Smooth muscle cell (in vitro differentiated cells): ENCODE data around the gene TNRC6C. TPM values are rescaled to one million over a fixed set of nuclear protein-coding genes. Genes with fewer than 3 reads are reported as not detected.
"Not testable (repeated sequence)": the region's sequence is repeated elsewhere in the genome, so short reads cannot be mapped to it uniquely, and the experiment has no call there.

Experiments used
- DNase-seq: peaks from one replicate; lab custom pipeline; 2025; ENCODE audit not compliant: unreplicated experiment; lab: John Stamatoyannopoulos, UW
- H2AFZ ChIP-seq: fragments of 200-600 bp; sonication (generic); 2 replicates; pipeline ENCODE4 v1.6.0; 2016; ENCODE audit warnings: antibody characterized with exemption, low read depth, mild to moderate bottlenecking
- H3F3A ChIP-seq: fragments of 200-600 bp; sonication (generic); 2 replicates; pipeline ENCODE4 v1.6.0; 2017; ENCODE audit warnings: antibody characterized with exemption, low read depth
- H3K27ac ChIP-seq: fragments of 200-600 bp; sonication (generic); 2 replicates; pipeline ENCODE4 v1.5.1; 2016; ENCODE audit warnings: low read depth, mild to moderate bottlenecking
- H3K27me3 ChIP-seq: fragments of 200-600 bp; sonication (generic); 2 replicates; pipeline ENCODE4 v1.6.1; 2016; ENCODE audit warnings: low read depth, mild to moderate bottlenecking
- H3K36me3 ChIP-seq: fragments of 200-600 bp; sonication (generic); 2 replicates; pipeline ENCODE4 v1.5.1; 2016; ENCODE audit warnings: low read depth
- H3K4me1 ChIP-seq: fragments of 200-600 bp; sonication (generic); 2 replicates; pipeline ENCODE4 v1.5.1; 2016; ENCODE audit warnings: low read depth
- H3K4me2 ChIP-seq: fragments of 200-600 bp; sonication (generic); 2 replicates; pipeline ENCODE4 v1.6.0; 2016; ENCODE audit warnings: mild to moderate bottlenecking
- H3K4me3 ChIP-seq: fragments of 200-600 bp; sonication (generic); 2 replicates; pipeline ENCODE4 v1.5.1; 2016; ENCODE audit warnings: mild to moderate bottlenecking
- H3K79me2 ChIP-seq: fragments of 200-600 bp; sonication (generic); 2 replicates; pipeline ENCODE4 v1.6.0; 2016; ENCODE audit warnings: low read depth, mild to moderate bottlenecking
- H3K9ac ChIP-seq: fragments of 200-600 bp; sonication (generic); 2 replicates; pipeline ENCODE4 v1.6.0; 2016; ENCODE audit warnings: low read depth
- H3K9me3 ChIP-seq: fragments of 200-600 bp; sonication (generic); replicated peaks from 2 replicates; pipeline ENCODE4 v1.5.1; 2016; ENCODE audit warnings: low read depth
- H4K20me1 ChIP-seq: fragments of 200-600 bp; sonication (generic); 2 replicates; pipeline ENCODE4 v1.6.0; 2016; ENCODE audit warnings: low read depth
- WGBS: methylation state at CpG from one replicate; pipeline ENCODE4 v1.1.7; 2016; ENCODE audit warnings: low lambda C conversion rate; 5-methylcytosine and 5-hydroxymethylcytosine counted together
- polyA plus RNA-seq: library from polyadenylated mRNA; unstranded; fragments of >200 nt; fragmentation: Nextera tagmentation; extraction: Ambion mirVana; gene quantifications from 2 replicates; pipeline ENCODE4 v1.2.1, GENCODE V29; 2016
- total RNA-seq: library from RNA; depleted of rRNA; stranded (reverse); fragments of >200 nt; gene quantifications from 2 replicates; pipeline ENCODE4 v1.2.3, GENCODE V29; 2014
- TF ChIP-seq, protein P1 (sequence below): fragments of 200-600 bp; sonication (generic); IDR thresholded peaks from 2 replicates; pipeline ENCODE4 v1.5.1; 2017; ENCODE audit warnings: borderline replicate concordance, mild to moderate bottlenecking, antibody characterized with exemption; ENCODE audit not compliant: insufficient read depth, poor library complexity, severe bottlenecking

TNRC6C gene
- total and polyA plus RNA-seq, 2 experiments from 2014 or later = 2.4 to 3.9 TPM

DNA sequence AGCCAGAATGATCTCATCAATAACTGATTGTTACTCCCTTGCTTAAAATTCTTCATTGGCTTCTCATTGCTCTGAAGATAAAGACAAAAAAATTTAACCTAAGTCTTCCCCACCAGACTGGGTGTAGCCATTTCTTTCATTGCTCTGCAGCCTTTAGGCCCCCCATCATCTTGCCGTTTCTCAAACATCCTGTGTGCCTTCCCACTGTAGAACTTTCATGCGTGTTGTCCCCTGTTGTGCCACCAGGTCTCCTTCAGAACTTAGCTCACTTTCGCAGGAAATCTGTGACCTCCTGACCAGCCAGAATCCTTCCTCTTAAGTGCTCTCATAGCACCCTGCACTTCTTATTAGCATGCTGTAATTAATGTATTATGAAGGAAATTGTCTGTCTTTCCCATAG, 31.8 kb downstream of the TNRC6C start:
- no peak overlapping the region for H3K9ac ChIP-seq
- TF ChIP-seq, protein P1, sequence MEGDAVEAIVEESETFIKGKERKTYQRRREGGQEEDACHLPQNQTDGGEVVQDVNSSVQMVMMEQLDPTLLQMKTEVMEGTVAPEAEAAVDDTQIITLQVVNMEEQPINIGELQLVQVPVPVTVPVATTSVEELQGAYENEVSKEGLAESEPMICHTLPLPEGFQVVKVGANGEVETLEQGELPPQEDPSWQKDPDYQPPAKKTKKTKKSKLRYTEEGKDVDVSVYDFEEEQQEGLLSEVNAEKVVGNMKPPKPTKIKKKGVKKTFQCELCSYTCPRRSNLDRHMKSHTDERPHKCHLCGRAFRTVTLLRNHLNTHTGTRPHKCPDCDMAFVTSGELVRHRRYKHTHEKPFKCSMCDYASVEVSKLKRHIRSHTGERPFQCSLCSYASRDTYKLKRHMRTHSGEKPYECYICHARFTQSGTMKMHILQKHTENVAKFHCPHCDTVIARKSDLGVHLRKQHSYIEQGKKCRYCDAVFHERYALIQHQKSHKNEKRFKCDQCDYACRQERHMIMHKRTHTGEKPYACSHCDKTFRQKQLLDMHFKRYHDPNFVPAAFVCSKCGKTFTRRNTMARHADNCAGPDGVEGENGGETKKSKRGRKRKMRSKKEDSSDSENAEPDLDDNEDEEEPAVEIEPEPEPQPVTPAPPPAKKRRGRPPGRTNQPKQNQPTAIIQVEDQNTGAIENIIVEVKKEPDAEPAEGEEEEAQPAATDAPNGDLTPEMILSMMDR = no peak
- no peaks in the 10 kb centered on the region for H3K27me3 ChIP-seq
- H3K79me2 ChIP-seq = no peaks in the 10 kb centered on the region
- no peak overlapping the region for H3K27ac ChIP-seq
- DNase-seq = no peak
- H3K4me2 ChIP-seq = no peak overlapping the region
- H3K4me3 ChIP-seq = no peak overlapping the region
- no peaks in the 10 kb centered on the region for H3K9me3 ChIP-seq
- 98% methylated on average over 3 of the region's 3 CpGs for WGBS
- no peak overlapping the region for H2AFZ ChIP-seq
- no peaks in the 10 kb centered on the region for H3K36me3 ChIP-seq
- no peaks in the 10 kb centered on the region for H3F3A ChIP-seq
- no peaks in the 10 kb centered on the region for H3K4me1 ChIP-seq
- peaks cover 22% of the 10 kb centered on the region for H4K20me1 ChIP-seq

DNA sequence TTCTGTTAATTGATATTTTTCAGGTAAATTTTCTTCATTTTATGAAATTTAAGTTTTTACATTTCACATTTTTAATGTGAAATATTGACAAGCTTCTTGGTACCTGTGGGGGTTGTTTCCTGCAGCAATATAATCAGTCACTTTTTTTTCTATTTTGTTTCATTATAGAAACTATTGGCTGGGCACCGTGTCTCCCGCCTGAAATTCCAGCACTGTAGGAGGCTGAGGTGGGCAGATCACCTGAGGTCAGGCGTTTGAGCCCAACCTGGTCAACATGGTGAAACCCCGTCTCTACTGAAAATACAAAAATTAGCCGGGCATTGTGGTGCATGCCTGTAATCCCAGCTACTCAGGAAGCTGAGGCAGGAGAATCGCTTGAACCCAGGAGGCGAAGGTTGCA, 35.2 kb downstream of the TNRC6C start:
- H3K27ac ChIP-seq, H3K9me3 ChIP-seq, H3K36me3 ChIP-seq, H3K27me3 ChIP-seq, H3K9ac ChIP-seq, H3K4me3 ChIP-seq, H3F3A ChIP-seq, H3K79me2 ChIP-seq, DNase-seq, H3K4me1 ChIP-seq, H2AFZ ChIP-seq, H3K4me2 ChIP-seq: not testable (repeated sequence)
- peaks cover 23% of the 10 kb centered on the region for H4K20me1 ChIP-seq
- WGBS = 87% methylated on average over 7 of the region's 7 CpGs

DNA sequence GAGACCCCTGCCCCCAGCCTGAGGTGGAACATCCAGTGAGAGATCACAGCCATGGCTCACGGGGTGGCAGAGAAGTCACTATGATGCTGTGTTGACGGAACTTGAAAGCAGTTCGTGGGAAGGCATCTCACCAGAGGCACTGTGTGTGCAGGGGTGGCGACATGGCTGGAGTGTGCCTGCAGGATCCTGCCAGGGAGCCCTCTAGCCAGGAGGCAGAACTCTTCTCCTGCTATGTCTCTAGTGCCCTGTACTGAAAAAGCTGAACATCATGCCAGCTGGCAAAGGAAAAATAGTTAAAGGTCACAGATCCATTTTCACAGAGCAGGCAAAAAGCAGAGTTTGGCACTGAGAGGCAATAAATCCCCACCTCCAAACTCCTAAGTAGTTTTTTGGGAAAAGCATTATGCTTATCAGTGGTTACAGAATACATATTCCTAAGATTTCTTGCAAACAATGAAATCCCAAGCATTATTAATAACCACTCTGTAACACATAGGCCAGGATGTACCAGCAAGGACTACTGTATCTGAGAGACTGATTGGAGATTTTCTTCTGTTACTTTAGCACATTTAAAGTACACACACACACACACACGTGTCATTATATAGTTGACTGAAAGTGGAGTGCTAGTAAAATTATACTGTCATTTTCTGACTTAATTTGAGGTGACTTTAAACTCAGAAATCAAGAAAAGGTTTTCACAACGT, 36.8 kb downstream of the TNRC6C start:
- peaks cover 28% of the 10 kb centered on the region for H4K20me1 ChIP-seq
- no peaks in the 10 kb centered on the region for H3K9me3 ChIP-seq
- H3F3A ChIP-seq = no peaks in the 10 kb centered on the region
- no peak overlapping the region for H3K4me3 ChIP-seq
- peaks cover 6% of the 10 kb centered on the region for H3K4me1 ChIP-seq
- no peaks in the 10 kb centered on the region for H3K79me2 ChIP-seq
- no peak overlapping the region for H3K4me2 ChIP-seq
- no peaks in the 10 kb centered on the region for H3K27me3 ChIP-seq
- TF ChIP-seq, protein P1 = no peak
- H3K27ac ChIP-seq = no peak overlapping the region
- no peaks in the 10 kb centered on the region for H3K36me3 ChIP-seq
- H2AFZ ChIP-seq = no peak overlapping the region
- 79% methylated on average over 6 of the region's 6 CpGs for WGBS
- no peak overlapping the region for H3K9ac ChIP-seq
- DNase-seq = no peak

DNA sequence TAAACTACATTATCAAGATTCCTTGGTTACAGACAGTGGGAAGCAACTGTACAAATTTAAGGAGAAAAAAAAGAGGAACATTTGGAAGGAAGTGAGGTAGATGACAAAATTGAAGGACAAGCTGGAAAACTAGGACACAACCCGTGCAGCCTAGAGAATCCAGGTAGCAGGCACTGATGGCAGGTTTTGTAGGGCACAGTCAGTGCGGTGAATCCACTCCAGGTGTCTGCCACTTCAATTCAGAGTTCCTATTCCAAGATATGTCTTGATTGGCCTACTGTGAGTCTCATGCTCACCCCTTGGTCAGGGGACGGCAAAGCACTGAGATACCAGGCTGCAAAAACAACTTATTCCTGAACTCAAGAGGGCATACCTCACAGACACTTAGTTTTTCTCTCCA, 37.8 kb downstream of the TNRC6C start:
- H3K36me3 ChIP-seq = no peaks in the 10 kb centered on the region
- no peaks in the 10 kb centered on the region for H3K9me3 ChIP-seq
- no peak overlapping the region for H3K4me2 ChIP-seq
- TF ChIP-seq, protein P1 = no peak
- H3K79me2 ChIP-seq = no peaks in the 10 kb centered on the region
- H3K27me3 ChIP-seq = no peaks in the 10 kb centered on the region
- no peak overlapping the region for H2AFZ ChIP-seq
- no peak for DNase-seq
- H3K4me3 ChIP-seq = no peak overlapping the region
- no peak overlapping the region for H3K9ac ChIP-seq
- peaks cover 19% of the 10 kb centered on the region for H4K20me1 ChIP-seq
- no peaks in the 10 kb centered on the region for H3F3A ChIP-seq
- no peak overlapping the region for H3K27ac ChIP-seq
- 97% methylated on average over 3 of the region's 3 CpGs for WGBS
- peaks cover 14% of the 10 kb centered on the region for H3K4me1 ChIP-seq
